GM18909 (cell line): Measurements from ENCODE around the gene MSI2.

Experiments used
- ATAC-seq: cut with Tn5 transposase; IDR thresholded peaks from one replicate; pipeline ENCODE4 v1.9.1; 2021; ENCODE audit warnings: mild to moderate bottlenecking; ENCODE audit not compliant: unreplicated experiment, poor library complexity

Gene MSI2

GRCh38 chr17:57447990-57448758 lies 191.9 kb downstream of the MSI2 start:
- ATAC-seq, result no peak

GRCh38 chr17:57448759-57449283 lies 192.5 kb downstream of the MSI2 start:
- ATAC-seq, result no peak

GRCh38 chr17:57451191-57451590 lies 194.9 kb downstream of the MSI2 start:
- no peak for ATAC-seq

GRCh38 chr17:57451643-57452042 lies 195.3 kb downstream of the MSI2 start:
- no peak for ATAC-seq

GRCh38 chr17:57453841-57454425 lies 197.6 kb downstream of the MSI2 start:
- ATAC-seq, result no peak

GRCh38 chr17:57454729-57455062 lies 198.4 kb downstream of the MSI2 start:
- no peak for ATAC-seq

- ATAC-seq, result peak; percentile 91
Observed at GRCh38 chr17:57455063-57455914, 199.0 kb downstream of the MSI2 start.

GRCh38 chr17:57456622-57457021 lies 200.3 kb downstream of the MSI2 start:
- ATAC-seq, result no peak

- no peak for ATAC-seq
Observed at GRCh38 chr17:57457188-57457587, 200.9 kb downstream of the MSI2 start.

- ATAC-seq, result no peak
Observed at GRCh38 chr17:57458718-57459285, 202.5 kb downstream of the MSI2 start.

GRCh38 chr17:57459286-57459915 lies 203.1 kb downstream of the MSI2 start:
- ATAC-seq, result no peak

GRCh38 chr17:57461082-57461481 lies 204.8 kb downstream of the MSI2 start:
- ATAC-seq, result no peak

- ATAC-seq, result no peak
Observed at GRCh38 chr17:57462007-57462579, 205.8 kb downstream of the MSI2 start.

GRCh38 chr17:57463103-57463885 lies 207.0 kb downstream of the MSI2 start:
- ATAC-seq, result peak; percentile 91

GRCh38 chr17:57464191-57464864 lies 208.0 kb downstream of the MSI2 start:
- no peak for ATAC-seq

GRCh38 chr17:57465610-57466009 lies 209.3 kb downstream of the MSI2 start:
- ATAC-seq, result no peak

- ATAC-seq, result no peak
Observed at GRCh38 chr17:57466017-57466471, 209.7 kb downstream of the MSI2 start.

GRCh38 chr17:57466521-57466920 lies 210.2 kb downstream of the MSI2 start:
- no peak for ATAC-seq
